OCI-LY1 (cell line): ENCODE measurements around the gene CRYL1.

Experiments
- H2AFZ ChIP-seq: fragments of 200-600 bp; sonication (generic), shearing (Covaris generic); 2 replicates; pipeline ENCODE4 v1.6.0; 2014; ENCODE audit warnings: antibody characterized with exemption, mild to moderate bottlenecking, low read length
- H3F3A ChIP-seq: fragments of 200-600 bp; sonication (generic), shearing (Covaris generic); 2 replicates; pipeline ENCODE4 v1.6.0; 2014; ENCODE audit warnings: mild to moderate bottlenecking, antibody characterized with exemption, low read length, moderate library complexity; ENCODE audit not compliant: insufficient read depth
- H3K27ac ChIP-seq: fragments of 200-600 bp; sonication (generic); 2 replicates; pipeline ENCODE4 v1.5.1; 2014; ENCODE audit warnings: low read length, mixed run types, mild to moderate bottlenecking, low read depth; ENCODE audit not compliant: poor library complexity, severe bottlenecking
- H3K27me3 ChIP-seq: fragments of 200-600 bp; sonication (generic); 2 replicates; pipeline ENCODE4 v1.6.0; 2014; ENCODE audit warnings: antibody characterized with exemption, mild to moderate bottlenecking, low read length, moderate library complexity; ENCODE audit not compliant: insufficient read depth
- H3K36me3 ChIP-seq: fragments of 200-600 bp; sonication (generic); 2 replicates; pipeline ENCODE4 v1.6.1; 2014; ENCODE audit warnings: mild to moderate bottlenecking, antibody characterized with exemption, low read length, moderate library complexity, mixed read lengths; ENCODE audit not compliant: insufficient read depth
- H3K4me1 ChIP-seq: fragments of 200-600 bp; sonication (generic); 2 replicates; pipeline ENCODE4 v1.5.1; 2014; ENCODE audit warnings: mild to moderate bottlenecking, low read length, moderate library complexity; ENCODE audit not compliant: insufficient read depth, severe bottlenecking
- H3K4me2 ChIP-seq: fragments of 200-600 bp; sonication (generic), shearing (Covaris generic); 2 replicates; pipeline ENCODE4 v1.6.1; 2014; ENCODE audit warnings: low read length
- H3K4me3 ChIP-seq: fragments of 200-600 bp; sonication (generic); 2 replicates; pipeline ENCODE4 v1.5.1; 2014; ENCODE audit warnings: low read length, low read depth, mild to moderate bottlenecking, mixed read lengths; ENCODE audit not compliant: poor library complexity, severe bottlenecking
- H3K79me2 ChIP-seq: fragments of 200-600 bp; shearing (Covaris generic); 2 replicates; pipeline ENCODE4 v1.6.1; 2016; ENCODE audit warnings: mixed run types, low read length, mixed read lengths; ENCODE audit not compliant: insufficient read depth
- H3K9ac ChIP-seq: fragments of 200-600 bp; sonication (generic), shearing (Covaris generic); 2 replicates; pipeline ENCODE4 v1.6.1; 2014; ENCODE audit warnings: mild to moderate bottlenecking, low read length, mixed read lengths
- H3K9me2 ChIP-seq: fragments of 200-600 bp; sonication (generic), shearing (Covaris generic); 2 replicates; pipeline ENCODE4 v1.6.1; 2014; ENCODE audit warnings: low read depth, mild to moderate bottlenecking, low read length, mixed read lengths
- H3K9me3 ChIP-seq: fragments of 200-600 bp; shearing (Covaris generic); 2 replicates; pipeline ENCODE4 v1.6.1; 2014; ENCODE audit warnings: low read length, mixed read lengths
- H4K20me1 ChIP-seq: fragments of 200-600 bp; sonication (generic), shearing (Covaris generic); 2 replicates; pipeline ENCODE4 v1.6.0; 2016; ENCODE audit warnings: mild to moderate bottlenecking, low read length; ENCODE audit not compliant: insufficient read depth
- EZH2 ChIP-seq: fragments of 200-600 bp; sonication (generic), shearing (Covaris generic); IDR thresholded peaks from 2 replicates; pipeline ENCODE4 v1.8.0; 2017; ENCODE audit warnings: borderline replicate concordance, mixed run types, mild to moderate bottlenecking, antibody characterized with exemption, low read length, moderate library complexity, mixed read lengths
- TF ChIP-seq, protein P1 (sequence below): fragments of 200-600 bp; sonication (generic), shearing (Covaris generic); IDR thresholded peaks from 2 replicates; pipeline ENCODE4 v1.5.1; 2017; ENCODE audit warnings: mild to moderate bottlenecking, antibody characterized with exemption, low read length, moderate library complexity, mixed read lengths

Gene CRYL1

DNA sequence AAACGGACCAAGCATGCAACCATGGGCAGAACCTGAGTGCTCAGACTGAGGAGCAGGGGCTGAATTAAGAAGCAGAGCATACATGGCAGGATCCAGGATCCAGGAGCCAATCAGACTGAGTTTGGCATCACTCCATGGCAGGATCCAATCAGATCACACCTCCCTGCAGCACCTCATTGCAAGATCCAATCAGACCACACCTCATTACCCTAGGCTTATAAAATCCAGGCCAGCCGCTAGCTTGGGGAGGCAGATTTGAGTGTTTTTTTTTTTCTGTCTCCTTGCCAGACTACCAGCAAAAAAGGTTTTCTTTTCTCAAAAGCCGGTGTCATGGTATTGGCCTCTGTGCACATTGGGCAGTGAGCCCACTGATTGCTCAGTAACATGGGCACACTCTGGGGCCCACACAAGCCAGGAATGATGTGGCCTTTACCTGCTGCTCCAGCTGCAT is 165.6 kb downstream of the CRYL1 start:
- no peak overlapping the region for H3K4me3 ChIP-seq
- no peaks in the 10 kb centered on the region for H3F3A ChIP-seq
- no peaks in the 10 kb centered on the region for H3K9me3 ChIP-seq
- no peaks in the 10 kb centered on the region for H3K79me2 ChIP-seq
- H3K9me2 ChIP-seq, result no peaks in the 10 kb centered on the region
- no peaks in the 10 kb centered on the region for H3K4me1 ChIP-seq
- no peak overlapping the region for H3K27ac ChIP-seq
- no peaks in the 10 kb centered on the region for H3K36me3 ChIP-seq
- no peak overlapping the region for H3K9ac ChIP-seq
- no peaks in the 10 kb centered on the region for H3K27me3 ChIP-seq
- H4K20me1 ChIP-seq, result no peaks in the 10 kb centered on the region
- H2AFZ ChIP-seq, result no peak overlapping the region
- H3K4me2 ChIP-seq, result no peak overlapping the region
- TF ChIP-seq, protein P1, sequence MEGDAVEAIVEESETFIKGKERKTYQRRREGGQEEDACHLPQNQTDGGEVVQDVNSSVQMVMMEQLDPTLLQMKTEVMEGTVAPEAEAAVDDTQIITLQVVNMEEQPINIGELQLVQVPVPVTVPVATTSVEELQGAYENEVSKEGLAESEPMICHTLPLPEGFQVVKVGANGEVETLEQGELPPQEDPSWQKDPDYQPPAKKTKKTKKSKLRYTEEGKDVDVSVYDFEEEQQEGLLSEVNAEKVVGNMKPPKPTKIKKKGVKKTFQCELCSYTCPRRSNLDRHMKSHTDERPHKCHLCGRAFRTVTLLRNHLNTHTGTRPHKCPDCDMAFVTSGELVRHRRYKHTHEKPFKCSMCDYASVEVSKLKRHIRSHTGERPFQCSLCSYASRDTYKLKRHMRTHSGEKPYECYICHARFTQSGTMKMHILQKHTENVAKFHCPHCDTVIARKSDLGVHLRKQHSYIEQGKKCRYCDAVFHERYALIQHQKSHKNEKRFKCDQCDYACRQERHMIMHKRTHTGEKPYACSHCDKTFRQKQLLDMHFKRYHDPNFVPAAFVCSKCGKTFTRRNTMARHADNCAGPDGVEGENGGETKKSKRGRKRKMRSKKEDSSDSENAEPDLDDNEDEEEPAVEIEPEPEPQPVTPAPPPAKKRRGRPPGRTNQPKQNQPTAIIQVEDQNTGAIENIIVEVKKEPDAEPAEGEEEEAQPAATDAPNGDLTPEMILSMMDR, result no peak
- TF ChIP-seq EZH2, result no peak

DNA sequence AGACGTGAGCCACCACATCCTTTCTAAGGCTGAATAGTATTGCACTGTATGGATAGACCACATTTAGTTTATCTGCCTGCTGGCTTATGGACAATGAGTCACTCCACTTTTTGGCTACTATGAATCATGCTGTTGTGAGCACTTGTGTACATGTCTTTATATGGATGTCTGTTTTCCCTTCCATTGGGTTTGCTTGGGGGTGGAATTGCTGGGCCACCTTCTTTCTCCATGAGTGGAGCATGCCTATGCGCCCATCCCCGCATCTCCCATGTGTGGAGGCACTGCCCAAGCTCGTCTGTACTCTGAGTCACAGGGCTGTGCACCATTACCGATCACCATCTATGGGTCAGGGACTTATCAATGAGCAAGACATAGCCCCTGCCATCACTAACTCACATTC is 166.3 kb downstream of the CRYL1 start:
- TF ChIP-seq EZH2, result no peak
- TF ChIP-seq, protein P1, result no peak
- no peaks in the 10 kb centered on the region for H3K27me3 ChIP-seq

DNA sequence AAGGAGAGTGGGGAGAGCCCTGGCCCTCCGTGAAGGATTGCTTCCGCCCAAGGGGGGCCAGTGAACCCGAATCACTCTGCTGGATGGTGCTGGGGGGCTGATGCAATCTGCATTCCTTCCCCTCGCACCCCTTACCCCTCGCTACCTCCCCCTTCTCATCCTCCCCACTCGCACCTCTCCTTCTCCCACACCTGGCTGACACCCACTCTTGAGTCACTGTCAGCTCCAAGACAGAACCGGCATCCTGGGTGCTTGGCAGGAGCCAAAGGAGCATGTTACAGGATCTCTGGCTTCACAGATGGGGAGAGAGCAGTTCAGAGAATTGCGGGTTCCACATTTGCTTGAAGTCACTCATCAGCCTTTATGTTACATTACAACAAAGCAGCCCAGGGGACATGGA is 167.6 kb downstream of the CRYL1 start:
- Histone ChIP-seq H3F3A (no peaks in the 10 kb centered on the region), H3K27ac (no peak overlapping the region), H3K27me3 (no peaks in the 10 kb centered on the region)

More for the DNA sequence above, 166.3 kb downstream of the CRYL1 start:
- Histone ChIP-seq H3K36me3 (no peaks in the 10 kb centered on the region), H3K9ac (no peak overlapping the region), H2AFZ (no peak overlapping the region), H4K20me1 (no peaks in the 10 kb centered on the region), H3K4me2 (no peak overlapping the region), H3K27ac (no peak overlapping the region), H3K4me3 (no peak overlapping the region), H3K4me1 (no peaks in the 10 kb centered on the region), H3K9me3 (no peaks in the 10 kb centered on the region), H3K9me2 (no peaks in the 10 kb centered on the region), H3F3A (no peaks in the 10 kb centered on the region), H3K79me2 (no peaks in the 10 kb centered on the region)

More for the DNA sequence above, 167.6 kb downstream of the CRYL1 start:
- H3K36me3 ChIP-seq, result no peaks in the 10 kb centered on the region
- H3K4me1 ChIP-seq, result no peaks in the 10 kb centered on the region
- no peak for TF ChIP-seq EZH2
- TF ChIP-seq, protein P1, result no peak
- H2AFZ ChIP-seq, result no peak overlapping the region
- no peaks in the 10 kb centered on the region for H4K20me1 ChIP-seq
- H3K9ac ChIP-seq, result no peak overlapping the region
- H3K9me3 ChIP-seq, result no peaks in the 10 kb centered on the region
- no peaks in the 10 kb centered on the region for H3K79me2 ChIP-seq
- H3K4me2 ChIP-seq, result no peak overlapping the region
- H3K4me3 ChIP-seq, result no peak overlapping the region
- H3K9me2 ChIP-seq, result no peaks in the 10 kb centered on the region
